ENCODE measurements around the gene PLCB4. TPM values are rescaled to one million over a fixed set of nuclear protein-coding genes. Genes with fewer than 3 reads are reported as not detected.

PLCB4 gene
- total and polyA plus RNA-seq, 7 donors: 9.7 to 21.0 (median 12.4) TPM

GRCh38 chr20:9482180-9482579 is 413.3 kb downstream of the PLCB4 start:
- TF ChIP-seq CTCF (IDR thresholded peaks at IDR 0.05) (no peak), POLR2A (IDR thresholded peaks at IDR 0.05) (no peak), EP300 (IDR thresholded peaks at IDR 0.05) (no peak), POLR2AphosphoS5 (IDR thresholded peaks at IDR 0.05) (no peak)
- no peak for DNase-seq
- H3K9me3 ChIP-seq: no peaks in the 10 kb centered on the region
- no peak overlapping the region for H3K27ac ChIP-seq
- WGBS, 2 donors: 66 to 81% methylated on average over 3 of the region's 3 CpGs
- peaks cover 0 to 2% (median 0%) of the 10 kb centered on the region in 4 donors for H3K36me3 ChIP-seq
- no peaks in the 10 kb centered on the region for H3K27me3 ChIP-seq
- intact Hi-C loops (cut with DNase I): no loop called here
- H3K4me1 ChIP-seq: no peaks in the 10 kb centered on the region
- no peak overlapping the region for H3K4me3 ChIP-seq

- H3K27ac ChIP-seq: no peak overlapping the region
- no peaks in the 10 kb centered on the region for H3K9me3 ChIP-seq
- no peak overlapping the region for H3K4me3 ChIP-seq
- no peak for DNase-seq
- TF ChIP-seq EP300 (IDR thresholded peaks at IDR 0.05): no peak
- TF ChIP-seq POLR2A (IDR thresholded peaks at IDR 0.05): no peak
- TF ChIP-seq CTCF (IDR thresholded peaks at IDR 0.05): no peak
- intact Hi-C loops (cut with DNase I): no loop called here
- H3K27me3 ChIP-seq: no peaks in the 10 kb centered on the region
- H3K4me1 ChIP-seq: no peaks in the 10 kb centered on the region
- 89 to 93% methylated on average over 2 of the region's 2 CpGs for WGBS, 2 donors
- no peaks in the 10 kb centered on the region for H3K36me3 ChIP-seq
These were observed 414.2 kb downstream of the PLCB4 start for GRCh38 chr20:9483131-9483530.

- H3K9me3 ChIP-seq: no peaks in the 10 kb centered on the region
- no peak for DNase-seq
- no peak overlapping the region for H3K27ac ChIP-seq
- intact Hi-C loops (cut with DNase I): no loop called here
- no peaks in the 10 kb centered on the region for H3K4me1 ChIP-seq
- TF ChIP-seq CTCF (IDR thresholded peaks at IDR 0.05) (no peak), POLR2A (IDR thresholded peaks at IDR 0.05) (no peak), POLR2AphosphoS5 (IDR thresholded peaks at IDR 0.05) (no peak), EP300 (IDR thresholded peaks at IDR 0.05) (no peak)
- no peak overlapping the region for H3K4me3 ChIP-seq
- no peaks in the 10 kb centered on the region for H3K36me3 ChIP-seq
- H3K27me3 ChIP-seq: no peaks in the 10 kb centered on the region
- WGBS, 2 donors: 82 to 91% methylated on average over 9 of the region's 9 CpGs
These were observed 416.9 kb downstream of the PLCB4 start for GRCh38 chr20:9485614-9486340.

GRCh38 chr20:9487231-9487630 is 418.3 kb downstream of the PLCB4 start:
- no peaks in the 10 kb centered on the region for H3K27me3 ChIP-seq
- H3K9me3 ChIP-seq: no peaks in the 10 kb centered on the region
- no peak overlapping the region for H3K27ac ChIP-seq
- WGBS, 2 donors: 85 to 90% methylated on average over 4 of the region's 4 CpGs
- H3K36me3 ChIP-seq: no peaks in the 10 kb centered on the region
- intact Hi-C loops (cut with DNase I): no loop called here
- H3K4me1 ChIP-seq: no peaks in the 10 kb centered on the region
- no peak overlapping the region for H3K4me3 ChIP-seq
- DNase-seq: no peak
- no peak for TF ChIP-seq POLR2AphosphoS5 (IDR thresholded peaks at IDR 0.05)
- no peak for TF ChIP-seq CTCF (IDR thresholded peaks at IDR 0.05)
- no peak for TF ChIP-seq EP300 (IDR thresholded peaks at IDR 0.05)

GRCh38 chr20:9488063-9488462 is 419.2 kb downstream of the PLCB4 start:
- Histone ChIP-seq H3K9me3 (no peaks in the 10 kb centered on the region), H3K36me3 (no peaks in the 10 kb centered on the region), H3K4me3 (no peak overlapping the region), H3K27ac (no peak overlapping the region), H3K4me1 (no peaks in the 10 kb centered on the region), H3K27me3 (no peaks in the 10 kb centered on the region)
- WGBS, 2 donors: 52 to 67% methylated on average over 2 of the region's 2 CpGs
- no peak for DNase-seq
- intact Hi-C loops (cut with DNase I): no loop called here
- TF ChIP-seq POLR2A (IDR thresholded peaks at IDR 0.05) (no peak), POLR2AphosphoS5 (IDR thresholded peaks at IDR 0.05) (no peak), EP300 (IDR thresholded peaks at IDR 0.05) (no peak), CTCF (IDR thresholded peaks at IDR 0.05) (no peak)
